Cardiac atrium fibroblast (primary cell): ENCODE measurements around the gene DYNLT3. TPM values are rescaled to one million over a fixed set of nuclear protein-coding genes. Genes with fewer than 3 reads are reported as not detected.

ENCODE experiments used
- total RNA-seq: library from RNA; depleted of rRNA; stranded (reverse); fragments of >200 nt; gene quantifications from 2 replicates; pipeline ENCODE4 v1.2.3, GENCODE V29; 2015

The DYNLT3 gene, protein sequence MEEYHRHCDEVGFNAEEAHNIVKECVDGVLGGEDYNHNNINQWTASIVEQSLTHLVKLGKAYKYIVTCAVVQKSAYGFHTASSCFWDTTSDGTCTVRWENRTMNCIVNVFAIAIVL
- total RNA-seq: 39.5 and 43.9 TPM in 2 replicates

DNA sequence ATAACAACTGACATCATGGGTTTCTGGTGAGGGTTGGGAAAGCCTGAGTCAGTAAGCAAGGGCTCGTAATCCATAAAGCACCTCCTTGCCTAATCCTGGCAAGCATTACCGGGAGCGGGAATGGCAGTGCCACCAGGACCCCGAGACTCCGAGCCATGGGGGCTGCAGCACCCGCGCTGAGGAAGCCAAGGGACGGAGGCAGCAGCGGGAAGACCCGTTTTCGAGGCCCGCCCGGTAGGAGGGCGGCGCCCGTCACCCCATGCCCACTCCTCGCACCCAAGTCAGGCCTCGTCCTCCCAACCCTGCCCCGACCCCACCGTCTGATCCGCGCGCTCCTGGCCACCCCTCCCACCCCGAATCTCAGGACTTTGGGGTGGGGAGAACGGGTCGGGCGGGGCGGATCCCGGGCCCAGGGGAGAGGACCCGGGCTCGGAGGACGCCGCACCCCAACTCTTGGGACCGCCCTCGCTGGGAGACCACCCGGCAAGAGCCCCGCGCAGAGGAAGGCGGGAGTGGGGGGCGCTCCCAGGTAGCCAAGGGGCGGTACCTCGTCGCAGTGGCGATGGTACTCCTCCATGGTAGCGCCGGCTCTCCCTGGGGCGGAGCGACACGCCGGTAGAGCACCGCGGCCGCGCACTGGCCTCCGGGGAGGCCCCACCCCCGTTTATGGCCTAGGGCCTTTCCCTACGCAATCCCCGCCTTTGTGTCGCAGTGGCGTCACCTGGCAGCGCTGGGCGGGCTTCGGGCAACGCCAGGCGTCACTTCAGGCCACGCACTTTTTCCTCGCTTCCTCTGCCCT lies at the start of gene DYNLT3:
DYNLT3 (minus strand) TSS at position 638 of the 799 bp plus-strand sequence; CDS start at position 577, 61 bp downstream.

Other genes starting within 250 kb of the DYNLT3 start
- under 0.01 and 0.32 TPM in 2 replicates for gene XK, start 161.8 kb downstream of the DYNLT3 start, total RNA-seq
- gene CYBB, start 67.5 kb downstream of the DYNLT3 start, total RNA-seq: 0.36 TPM in 1 of 2 replicates, not detected in the other
- not detected in 2 replicates for gene SYTL5, start 159.0 kb upstream of the DYNLT3 start, total RNA-seq